ENCODE results near the gene ZFP91.

The ZFP91 gene

DNA sequence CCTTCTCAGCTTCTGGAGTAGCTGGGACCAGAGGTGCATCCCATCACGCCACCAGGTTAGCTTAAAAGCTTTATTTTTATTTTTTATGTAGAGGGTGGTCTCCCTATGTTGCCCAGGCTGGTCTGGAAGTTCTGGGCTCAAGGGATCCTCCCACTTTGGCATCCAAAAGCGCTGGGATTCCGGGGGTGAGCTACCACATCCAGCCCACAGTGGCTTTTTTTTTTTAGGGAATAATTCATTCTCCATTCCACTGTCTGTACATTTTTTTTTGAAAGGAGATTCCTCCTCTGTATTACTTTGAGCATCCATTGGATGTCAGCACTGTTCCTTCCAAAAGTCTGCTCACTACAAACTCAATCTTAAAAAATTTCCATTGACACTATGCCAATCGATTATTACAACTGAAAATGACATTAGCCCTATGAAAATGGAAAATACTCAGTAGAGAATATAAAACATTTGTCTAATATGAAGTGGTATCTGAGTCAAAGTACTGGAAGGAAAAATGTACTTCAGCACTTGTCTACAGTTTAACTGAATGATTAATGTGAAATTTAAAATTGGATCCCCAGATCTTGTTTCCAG, 1.9 kb upstream of the ZFP91 start:
- TF ChIP-seq, protein P1, sequence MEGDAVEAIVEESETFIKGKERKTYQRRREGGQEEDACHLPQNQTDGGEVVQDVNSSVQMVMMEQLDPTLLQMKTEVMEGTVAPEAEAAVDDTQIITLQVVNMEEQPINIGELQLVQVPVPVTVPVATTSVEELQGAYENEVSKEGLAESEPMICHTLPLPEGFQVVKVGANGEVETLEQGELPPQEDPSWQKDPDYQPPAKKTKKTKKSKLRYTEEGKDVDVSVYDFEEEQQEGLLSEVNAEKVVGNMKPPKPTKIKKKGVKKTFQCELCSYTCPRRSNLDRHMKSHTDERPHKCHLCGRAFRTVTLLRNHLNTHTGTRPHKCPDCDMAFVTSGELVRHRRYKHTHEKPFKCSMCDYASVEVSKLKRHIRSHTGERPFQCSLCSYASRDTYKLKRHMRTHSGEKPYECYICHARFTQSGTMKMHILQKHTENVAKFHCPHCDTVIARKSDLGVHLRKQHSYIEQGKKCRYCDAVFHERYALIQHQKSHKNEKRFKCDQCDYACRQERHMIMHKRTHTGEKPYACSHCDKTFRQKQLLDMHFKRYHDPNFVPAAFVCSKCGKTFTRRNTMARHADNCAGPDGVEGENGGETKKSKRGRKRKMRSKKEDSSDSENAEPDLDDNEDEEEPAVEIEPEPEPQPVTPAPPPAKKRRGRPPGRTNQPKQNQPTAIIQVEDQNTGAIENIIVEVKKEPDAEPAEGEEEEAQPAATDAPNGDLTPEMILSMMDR (conservative IDR thresholded peaks at IDR 0.05), result peak; percentile 67
- peak overlapping the region; percentile 99 for H3K27ac ChIP-seq

DNA sequence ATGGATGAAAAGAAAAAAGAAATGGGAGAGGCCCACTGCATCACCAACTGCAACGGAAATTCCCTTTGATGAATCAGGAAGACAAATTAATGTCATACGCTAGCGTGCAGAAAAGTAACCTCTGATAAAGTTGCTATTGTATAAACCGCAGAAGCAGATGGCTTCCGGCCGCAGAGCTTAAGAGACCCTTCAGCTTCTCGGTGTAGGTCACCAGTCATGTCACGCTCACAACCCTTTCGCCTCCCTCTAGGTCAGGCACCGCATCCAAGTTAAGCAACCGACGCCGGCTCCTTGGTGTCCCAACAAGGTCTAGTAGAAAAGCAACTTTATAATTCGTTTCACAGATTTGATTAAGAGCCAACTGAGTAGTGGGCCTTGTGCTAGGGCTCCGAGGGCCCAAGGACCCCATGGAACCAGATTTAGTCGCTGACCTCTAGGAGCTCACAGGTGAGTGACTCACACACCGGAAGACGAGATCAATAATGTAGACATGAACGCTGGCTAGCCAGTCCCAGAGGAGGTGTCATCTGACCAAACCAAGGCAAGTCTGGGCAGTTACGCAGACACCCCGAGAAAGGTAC, 1.2 kb upstream of the ZFP91 start:
- peak overlapping the region; percentile 99 for H3K27ac ChIP-seq
- TF ChIP-seq, protein P1 (conservative IDR thresholded peaks at IDR 0.05), result no peak

DNA sequence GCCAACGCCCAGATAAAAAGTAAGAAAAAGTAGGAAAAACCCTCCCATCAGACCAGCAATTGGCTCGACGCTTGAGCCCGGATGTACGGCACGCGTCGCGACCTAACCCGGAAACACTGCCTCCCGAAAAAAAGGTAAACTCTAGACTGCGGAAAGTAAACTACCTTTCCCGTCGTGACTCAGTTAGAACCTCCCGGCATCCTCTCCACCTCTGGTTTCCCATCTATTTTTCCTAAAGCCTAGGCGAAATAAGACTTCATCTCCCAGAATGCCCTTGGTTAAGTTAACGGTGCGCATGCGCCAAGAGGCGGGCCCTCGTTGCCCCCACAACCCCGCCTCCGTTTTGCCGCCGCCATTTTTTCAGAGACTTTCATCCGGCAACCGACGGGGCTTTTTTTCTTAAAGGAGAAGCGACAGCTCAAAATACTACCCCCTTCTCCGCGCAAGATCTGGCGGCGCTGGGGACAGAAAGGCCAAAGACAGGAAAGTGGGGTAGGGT, 678 bp upstream of the ZFP91 start:
- TF ChIP-seq, protein P1 (conservative IDR thresholded peaks at IDR 0.05), result no peak

DNA sequence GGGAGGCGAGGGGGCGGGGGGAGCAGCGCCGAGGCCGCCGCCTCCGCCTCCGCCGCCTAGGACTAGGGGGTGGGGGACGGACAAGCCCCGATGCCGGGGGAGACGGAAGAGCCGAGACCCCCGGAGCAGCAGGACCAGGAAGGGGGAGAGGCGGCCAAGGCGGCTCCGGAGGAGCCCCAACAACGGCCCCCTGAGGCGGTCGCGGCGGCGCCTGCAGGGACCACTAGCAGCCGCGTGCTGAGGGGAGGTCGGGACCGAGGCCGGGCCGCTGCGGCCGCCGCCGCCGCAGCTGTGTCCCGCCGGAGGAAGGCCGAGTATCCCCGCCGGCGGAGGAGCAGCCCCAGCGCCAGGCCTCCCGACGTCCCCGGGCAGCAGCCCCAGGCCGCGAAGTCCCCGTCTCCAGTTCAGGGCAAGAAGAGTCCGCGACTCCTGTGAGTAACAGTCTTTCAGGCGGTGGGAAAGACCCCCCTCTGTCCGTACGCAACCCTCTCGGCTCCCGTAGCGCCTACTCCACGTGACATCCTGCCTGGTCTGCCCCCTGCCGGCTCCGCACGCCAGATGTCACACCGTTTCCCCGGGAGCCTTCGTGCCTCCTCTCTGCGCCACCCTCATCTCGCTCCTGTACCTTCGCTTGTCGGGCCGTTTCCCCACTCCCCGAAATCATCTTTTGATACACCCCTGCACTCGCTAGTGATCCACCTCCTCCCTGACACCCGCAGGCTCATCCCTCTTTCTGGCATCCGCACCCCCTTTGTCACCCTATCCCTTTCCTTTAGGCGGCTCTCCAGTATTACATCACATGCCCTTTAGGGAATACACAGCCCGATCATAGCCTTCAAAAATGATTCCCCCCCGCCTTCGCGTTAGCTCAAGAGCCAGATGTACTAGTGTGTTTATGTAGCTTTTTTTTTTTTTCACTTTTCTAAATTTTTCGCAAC, 598 bp downstream of the ZFP91 start:
- peak overlapping the region; percentile 99 for H3K27ac ChIP-seq
- TF ChIP-seq, protein P1 (conservative IDR thresholded peaks at IDR 0.05), result peak; percentile 78

More for the DNA sequence above, 678 bp upstream of the ZFP91 start:
- peak overlapping the region; percentile 99 for H3K27ac ChIP-seq

DNA sequence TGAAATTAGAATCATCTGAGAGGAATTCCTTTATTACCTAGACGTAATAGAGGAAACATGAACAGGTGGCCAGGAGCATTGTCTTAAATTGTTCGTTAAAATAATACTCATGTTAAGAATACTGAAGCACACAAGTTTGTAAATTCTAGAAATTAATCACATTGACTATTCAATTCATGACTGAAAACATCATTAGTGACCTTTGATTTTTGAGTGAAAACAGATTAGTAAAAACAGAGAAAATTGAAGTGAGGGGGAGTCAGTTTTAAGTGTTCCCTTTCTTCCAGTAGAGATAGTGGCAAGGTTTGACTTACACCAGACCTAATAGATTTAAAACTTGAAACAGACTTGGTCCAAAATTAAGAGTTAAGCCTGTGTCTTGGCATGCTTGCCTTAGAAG, 1.4 kb downstream of the ZFP91 start:
- H3K27ac ChIP-seq, result peak overlapping the region; percentile 99
- TF ChIP-seq, protein P1 (conservative IDR thresholded peaks at IDR 0.05), result no peak

DNA sequence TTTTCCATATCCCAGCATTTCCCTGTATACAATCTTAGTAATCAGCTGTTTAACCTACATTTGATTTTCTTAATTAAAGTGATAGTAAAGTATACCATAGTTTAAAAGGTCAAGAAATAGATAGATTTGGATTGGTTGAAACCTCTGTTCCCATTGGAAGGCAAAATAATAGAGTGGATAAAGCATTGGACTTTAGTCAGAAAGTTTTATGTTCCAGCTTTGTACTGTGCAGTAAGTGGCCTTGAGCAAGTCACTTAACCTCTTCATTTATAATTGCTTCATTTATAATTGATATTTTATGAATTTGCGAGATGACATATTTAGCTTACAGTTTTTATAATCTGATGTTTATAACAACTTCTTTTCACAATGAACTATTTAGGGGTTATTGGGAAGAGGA, 3.6 kb downstream of the ZFP91 start:
- H3K27ac ChIP-seq, result no peak overlapping the region
- TF ChIP-seq, protein P1 (conservative IDR thresholded peaks at IDR 0.05), result no peak

DNA sequence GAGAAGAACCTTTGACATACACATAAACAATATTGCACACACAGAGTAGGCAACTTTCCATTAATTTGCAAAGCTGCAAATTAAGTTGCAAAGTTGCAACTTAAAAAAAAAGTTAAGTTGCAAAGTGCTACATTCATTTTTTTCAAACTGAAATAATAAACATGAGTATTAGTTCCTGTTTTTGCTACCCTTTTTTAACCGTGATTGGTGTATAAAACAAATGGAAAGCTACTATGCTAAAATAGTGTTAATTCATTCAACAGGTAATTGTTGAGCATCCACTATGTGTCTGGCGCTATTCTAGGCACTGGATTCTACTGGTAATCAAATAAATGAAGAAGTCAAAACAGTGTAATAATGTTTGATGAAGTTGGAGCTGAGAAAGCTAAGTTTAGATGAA, 8.1 kb downstream of the ZFP91 start:
- TF ChIP-seq, protein P1 (conservative IDR thresholded peaks at IDR 0.05), result no peak
- no peak overlapping the region for H3K27ac ChIP-seq
